OCI-LY1 (cell line): ENCODE results near the gene PIP4K2A.

ENCODE experiments used
- EZH2 ChIP-seq: fragments of 200-600 bp; sonication (generic), shearing (Covaris generic); IDR thresholded peaks from 2 replicates; pipeline ENCODE4 v1.8.0; 2017; ENCODE audit warnings: borderline replicate concordance, mixed run types, mild to moderate bottlenecking, antibody characterized with exemption, low read length, moderate library complexity, mixed read lengths
- TF ChIP-seq, protein P1 (sequence below): fragments of 200-600 bp; sonication (generic), shearing (Covaris generic); IDR thresholded peaks from 2 replicates; pipeline ENCODE4 v1.5.1; 2017; ENCODE audit warnings: mild to moderate bottlenecking, antibody characterized with exemption, low read length, moderate library complexity, mixed read lengths

DNA sequence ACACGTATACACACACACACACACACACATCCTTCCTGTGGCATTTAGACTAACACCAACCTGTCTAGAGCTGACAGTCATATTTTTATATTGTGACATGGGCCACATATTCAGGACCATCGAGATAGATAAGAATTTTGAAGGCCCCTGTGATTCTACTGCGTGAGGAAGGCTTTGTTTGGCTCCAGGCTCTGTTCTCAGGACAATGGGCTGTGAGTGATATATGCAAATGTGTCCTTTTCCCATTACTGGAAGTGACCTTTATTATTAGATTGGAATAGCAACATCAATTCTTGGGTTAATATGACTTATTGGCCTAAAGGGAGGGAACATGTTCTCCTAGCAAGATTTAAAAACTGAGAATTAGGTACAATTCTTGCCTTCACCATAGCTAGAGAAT is 213.0 kb downstream of the PIP4K2A start:
- TF ChIP-seq, protein P1, sequence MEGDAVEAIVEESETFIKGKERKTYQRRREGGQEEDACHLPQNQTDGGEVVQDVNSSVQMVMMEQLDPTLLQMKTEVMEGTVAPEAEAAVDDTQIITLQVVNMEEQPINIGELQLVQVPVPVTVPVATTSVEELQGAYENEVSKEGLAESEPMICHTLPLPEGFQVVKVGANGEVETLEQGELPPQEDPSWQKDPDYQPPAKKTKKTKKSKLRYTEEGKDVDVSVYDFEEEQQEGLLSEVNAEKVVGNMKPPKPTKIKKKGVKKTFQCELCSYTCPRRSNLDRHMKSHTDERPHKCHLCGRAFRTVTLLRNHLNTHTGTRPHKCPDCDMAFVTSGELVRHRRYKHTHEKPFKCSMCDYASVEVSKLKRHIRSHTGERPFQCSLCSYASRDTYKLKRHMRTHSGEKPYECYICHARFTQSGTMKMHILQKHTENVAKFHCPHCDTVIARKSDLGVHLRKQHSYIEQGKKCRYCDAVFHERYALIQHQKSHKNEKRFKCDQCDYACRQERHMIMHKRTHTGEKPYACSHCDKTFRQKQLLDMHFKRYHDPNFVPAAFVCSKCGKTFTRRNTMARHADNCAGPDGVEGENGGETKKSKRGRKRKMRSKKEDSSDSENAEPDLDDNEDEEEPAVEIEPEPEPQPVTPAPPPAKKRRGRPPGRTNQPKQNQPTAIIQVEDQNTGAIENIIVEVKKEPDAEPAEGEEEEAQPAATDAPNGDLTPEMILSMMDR: no peak
- no peak for TF ChIP-seq EZH2
